Left cardiac atrium (tissue), 4 donors: ENCODE data around the gene PIP5K1B. TPM values are rescaled to one million over a fixed set of nuclear protein-coding genes. Genes with fewer than 3 reads are reported as not detected.

Experiments
- ATAC-seq, 2 donors: fragments of 200-7000 bp; cut with Tn5 transposase; one replicate each; pipeline ENCODE4 v1.9.1; 2020; ENCODE audit warnings: mild to moderate bottlenecking in 2 of 2, moderate library complexity in 2 of 2
- DNase-seq: peaks from one replicate; pipeline ENCODE4 v3.0.0-alpha.2; 2020
- intact Hi-C, 2 donors: fragments of 100-400 bp; cut with DNase I; formaldehyde crosslinking; loops; one replicate each; pipeline versions ENCODE4 v1.14.1 to v1.15.1; 2022 to 2023
- total RNA-seq, 2 donors: library from RNA; stranded (reverse); fragmentation: NEBNext Ultra II Directional; extraction: Animal tissue kit (Norgen Biotek cat#: 25700); gene quantifications; one replicate each; pipeline ENCODE4 v1.2.1, GENCODE V29; 2021
- donor health status: DM: no; HTN: yes; CAD: no.
- donor health status: DM: no; HTN: yes; CAD: no; lungs with severe emphysema.
- donor health status: DM: yes; HTN: yes; CAD: no.
- donor health status: Dilated cardiomyopathy.

The PIP5K1B gene
- total RNA-seq, 2 donors from 2014 or later: 47.0 to 50.1 TPM

GRCh38 chr9:68751556-68751955 is 46.5 kb downstream of the PIP5K1B start:
- ATAC-seq (no peak), DNase-seq (no peak)
- intact Hi-C loops: no loop called here

- intact Hi-C loops: no loop called here
- no peak for DNase-seq
- ATAC-seq: no peak
Measured at GRCh38 chr9:68755051-68755450, 50.0 kb downstream of the PIP5K1B start.

DNA sequence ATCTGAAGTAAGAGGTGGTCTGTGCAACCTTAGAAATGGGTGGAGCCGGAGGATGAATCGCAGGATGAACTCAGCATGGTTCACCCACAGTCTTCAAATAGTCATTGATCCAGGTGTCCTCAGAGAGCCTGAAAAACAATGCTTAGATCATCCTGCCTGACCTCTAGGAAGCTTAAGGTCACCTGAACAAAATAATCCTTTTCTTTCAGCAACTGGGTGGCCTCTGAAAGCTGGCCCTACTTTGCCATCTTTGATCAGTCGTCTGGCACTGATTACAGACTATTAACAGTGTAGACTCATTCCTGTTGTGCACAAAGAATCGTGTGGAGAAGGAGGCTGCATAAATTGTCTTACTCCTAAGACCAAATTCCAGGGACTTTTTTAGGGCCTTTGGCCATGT is 50.7 kb downstream of the PIP5K1B start:
- intact Hi-C loops: no loop called here
- ATAC-seq (no peak), DNase-seq (no peak)

- intact Hi-C loops: no loop called here
Measured at GRCh38 chr9:68759981-68760673, 55.1 kb downstream of the PIP5K1B start.

GRCh38 chr9:68760674-68761333 is 55.8 kb downstream of the PIP5K1B start:
- DNase-seq (no peak), ATAC-seq (no peak)
- intact Hi-C loops: no loop called here

More at GRCh38 chr9:68759981-68760673, 55.1 kb downstream of the PIP5K1B start:
- no peak for DNase-seq
- no peak for ATAC-seq

- DNase-seq (no peak), ATAC-seq (no peak)
- intact Hi-C loops: no loop called here
Measured at GRCh38 chr9:68762570-68762969, 57.5 kb downstream of the PIP5K1B start.

- ATAC-seq (no peak), DNase-seq (no peak)
- intact Hi-C loops: no loop called here
Measured at GRCh38 chr9:68763104-68763503, 58.1 kb downstream of the PIP5K1B start.

GRCh38 chr9:68768619-68769018 is 63.6 kb downstream of the PIP5K1B start:
- ATAC-seq: no peak
- DNase-seq: no peak
- intact Hi-C loops: no loop called here

- intact Hi-C loops: no loop called here
- peak in 1 of 2 donors; percentile 71 for ATAC-seq
- DNase-seq: no peak
Measured at GRCh38 chr9:68769852-68770251, 64.8 kb downstream of the PIP5K1B start.

DNA sequence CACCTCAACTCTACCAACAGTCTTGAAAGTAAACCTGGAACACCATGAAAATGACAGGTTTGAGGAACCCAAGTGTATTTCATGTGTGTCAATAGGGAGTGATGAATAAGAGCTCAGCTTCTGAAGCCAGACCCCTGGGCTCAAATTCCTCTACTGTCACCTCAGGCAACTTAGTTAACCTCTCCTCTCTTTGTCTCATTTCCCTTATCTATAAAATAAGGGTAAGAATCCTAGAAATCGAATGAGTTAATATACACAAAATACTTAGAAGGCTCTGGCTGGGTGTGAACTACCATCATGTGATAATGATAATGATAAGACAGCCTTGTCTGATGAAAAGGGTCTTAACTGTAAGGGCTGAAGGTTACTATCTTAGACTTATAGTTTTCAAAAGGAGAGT is 66.3 kb downstream of the PIP5K1B start:
- no peak for ATAC-seq

GRCh38 chr9:68775003-68775730 is 70.1 kb downstream of the PIP5K1B start:
- DNase-seq (no peak), ATAC-seq (no peak)
- intact Hi-C loops: no loop called here

More for the DNA sequence above, 66.3 kb downstream of the PIP5K1B start:
- intact Hi-C loops: no loop called here
- no peak for DNase-seq

DNA sequence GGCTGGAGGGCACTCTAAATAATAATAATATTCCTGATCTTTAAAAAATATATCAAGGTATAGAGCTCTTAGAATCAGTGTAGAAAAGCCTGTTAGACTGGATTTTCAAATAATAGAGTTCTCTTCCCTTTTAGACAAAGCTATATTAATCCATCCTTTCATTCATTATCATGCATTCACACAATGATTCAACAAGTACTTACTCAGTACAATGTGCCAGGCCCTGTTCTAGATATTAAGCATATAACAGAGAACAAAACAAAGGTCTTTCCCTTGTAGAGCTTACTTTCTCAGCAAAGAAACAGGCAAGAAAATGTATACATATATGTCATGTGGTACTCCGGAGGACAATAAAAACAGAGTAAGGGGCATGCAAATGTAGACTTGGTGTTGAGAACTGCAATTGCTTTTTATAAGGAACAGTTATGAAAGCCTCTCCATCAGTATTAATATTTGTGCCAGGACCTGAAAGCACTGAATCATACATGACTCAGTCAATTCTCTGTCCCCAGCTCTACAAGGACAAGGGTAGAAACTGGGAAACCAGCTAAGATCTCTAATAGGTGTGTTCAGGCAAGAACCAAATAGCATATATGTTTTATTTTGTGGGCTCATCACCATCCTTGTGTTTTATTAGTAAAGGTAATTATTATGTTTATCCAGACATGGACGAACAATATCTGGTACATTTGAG is 72.2 kb downstream of the PIP5K1B start:
- no peak for DNase-seq
- ATAC-seq: no peak
- intact Hi-C loops: no loop called here

GRCh38 chr9:68778635-68779034 is 73.6 kb downstream of the PIP5K1B start:
- no peak for DNase-seq
- intact Hi-C loops: no loop called here
- no peak for ATAC-seq

- peak; percentile 96 for DNase-seq
- intact Hi-C loops: loop anchor here in 1 of 2 donors (5.0 to 10.0 kb wide), 3 partner anchors 53 to 215 kb away; partner anchors contain the start of gene PIP5K1B
- peak; percentile 96 for ATAC-seq
Measured at GRCh38 chr9:68779558-68780379, 74.7 kb downstream of the PIP5K1B start.

- DNase-seq (no peak), ATAC-seq (no peak)
- intact Hi-C loops: loop anchor here in 1 of 2 donors (5.0 to 10.0 kb wide), 3 partner anchors 52 to 214 kb away; partner anchors contain the start of gene PIP5K1B
Measured at GRCh38 chr9:68780380-68780712, 75.3 kb downstream of the PIP5K1B start.

DNA sequence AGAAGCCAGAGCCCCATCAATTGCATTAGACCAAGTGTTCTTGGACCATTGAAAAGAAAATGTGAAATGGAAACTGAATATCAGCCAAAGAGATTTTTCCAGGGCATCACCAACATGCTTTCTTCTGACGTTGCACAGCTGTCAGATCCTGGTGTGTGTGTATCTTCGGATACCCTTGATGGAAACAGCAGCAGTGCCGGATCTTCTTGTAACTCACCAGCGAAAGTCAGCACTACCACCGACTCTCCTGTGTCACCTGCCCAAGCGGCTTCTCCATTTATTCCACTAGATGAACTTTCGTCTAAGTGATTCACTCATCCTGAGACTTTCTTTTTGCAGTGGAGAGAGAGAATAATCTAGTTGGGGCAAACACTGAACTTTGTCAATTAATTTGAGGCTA is 75.7 kb downstream of the PIP5K1B start:
- DNase-seq (no peak), ATAC-seq (peak in 1 of 2 donors; percentile 19)
- intact Hi-C loops: loop anchor here in 1 of 2 donors (5.0 to 10.0 kb wide), 3 partner anchors 52 to 214 kb away; partner anchors contain the start of gene PIP5K1B

DNA sequence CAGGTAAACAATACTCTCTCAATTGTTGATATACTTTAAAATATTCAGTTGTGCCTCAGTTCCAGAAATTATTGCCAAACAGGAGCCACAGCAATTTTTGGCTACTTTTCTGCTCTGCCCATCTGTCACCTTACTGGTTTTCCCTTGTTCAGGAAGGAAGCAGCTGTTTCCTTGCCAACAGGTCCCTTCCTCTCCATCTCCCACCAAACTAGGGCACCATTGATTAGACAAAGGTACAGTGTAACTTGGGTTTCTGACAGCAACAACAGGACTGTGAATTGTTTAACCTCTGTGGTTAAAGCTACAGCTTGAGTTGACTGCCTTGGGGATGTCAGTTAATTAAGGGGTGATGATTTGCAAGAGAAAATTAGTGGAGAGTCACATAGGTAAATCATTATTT is 76.9 kb downstream of the PIP5K1B start:
- ATAC-seq: no peak
- intact Hi-C loops: loop anchor here in 1 of 2 donors (5.0 to 10.0 kb wide), 3 partner anchors 50 to 213 kb away; partner anchors contain the start of gene PIP5K1B
- DNase-seq: no peak

GRCh38 chr9:68782546-68782945 is 77.5 kb downstream of the PIP5K1B start:
- ATAC-seq (no peak), DNase-seq (no peak)
- intact Hi-C loops: loop anchor here in 1 of 2 donors (5.0 to 10.0 kb wide), 3 partner anchors 50 to 212 kb away; partner anchors contain the start of gene PIP5K1B
